SKM-1 (cell line): ENCODE results near the gene PRELP.
"Not testable (repeated sequence)": the region's sequence is repeated elsewhere in the genome, so short reads cannot be mapped to it uniquely, and the experiment has no call there.

Source experiments
- DNase-seq: peaks from one replicate; lab custom pipeline; 2025; ENCODE audit not compliant: unreplicated experiment; lab: John Stamatoyannopoulos, UW

Gene PRELP

GRCh38 chr1:203505526-203506204 lies 30.1 kb downstream of the PRELP start:
- DNase-seq, result no peak

- no peak for DNase-seq
These were observed 31.4 kb downstream of the PRELP start for GRCh38 chr1:203506858-203507626.

- DNase-seq, result no peak
These were observed 32.2 kb downstream of the PRELP start for GRCh38 chr1:203507759-203508158.

- no peak for DNase-seq
These were observed 33.0 kb downstream of the PRELP start for GRCh38 chr1:203508463-203509073.

- DNase-seq, result no peak
These were observed 33.5 kb downstream of the PRELP start for GRCh38 chr1:203509135-203509534.

- DNase-seq, result no peak
These were observed 35.9 kb downstream of the PRELP start for GRCh38 chr1:203511513-203511912.

GRCh38 chr1:203511930-203512329 lies 36.3 kb downstream of the PRELP start:
- no peak for DNase-seq

GRCh38 chr1:203512517-203512847 lies 36.9 kb downstream of the PRELP start:
- DNase-seq, result no peak

- DNase-seq, result peak; percentile 98
These were observed 37.4 kb downstream of the PRELP start for GRCh38 chr1:203512848-203513584.

GRCh38 chr1:203513585-203514031 lies 38.0 kb downstream of the PRELP start:
- no peak for DNase-seq

- no peak for DNase-seq
These were observed 40.6 kb downstream of the PRELP start for GRCh38 chr1:203516184-203516583.

GRCh38 chr1:203516906-203517305 lies 41.3 kb downstream of the PRELP start:
- no peak for DNase-seq

GRCh38 chr1:203517426-203518110 lies 42.0 kb downstream of the PRELP start:
- no peak for DNase-seq

- not testable (repeated sequence) for DNase-seq
These were observed 42.5 kb downstream of the PRELP start for GRCh38 chr1:203518139-203518538.

- no peak for DNase-seq
These were observed 42.9 kb downstream of the PRELP start for GRCh38 chr1:203518541-203518940.

- DNase-seq, result no peak
These were observed 43.6 kb downstream of the PRELP start for GRCh38 chr1:203519053-203519840.

GRCh38 chr1:203519896-203520295 lies 44.3 kb downstream of the PRELP start:
- no peak for DNase-seq

GRCh38 chr1:203520315-203520714 lies 44.7 kb downstream of the PRELP start:
- no peak for DNase-seq

- DNase-seq, result no peak
These were observed 45.6 kb downstream of the PRELP start for GRCh38 chr1:203521074-203521794.
